Brain microvascular endothelial cell (primary cell): ENCODE data around the gene CCDC201.

Experiments
- DNase-seq: peaks from one replicate; pipeline ENCODE4 v3.0.0-alpha.2; 2020
- H3K27ac ChIP-seq: fragments of 250-450 bp; sonication (Bioruptor Pico); 2 replicates; pipeline ENCODE4 v1.5.1; 2020; ENCODE audit warnings: mild to moderate bottlenecking, moderate library complexity
- H3K27me3 ChIP-seq: fragments of 250-450 bp; sonication (Bioruptor Pico); replicated peaks from 2 replicates; pipeline ENCODE4 v1.5.1; 2020; ENCODE audit warnings: mild to moderate bottlenecking
- H3K36me3 ChIP-seq: fragments of 250-450 bp; sonication (Bioruptor Pico); replicated peaks from 2 replicates; pipeline ENCODE4 v1.5.1; 2020; ENCODE audit warnings: mild to moderate bottlenecking
- H3K4me3 ChIP-seq: 2 replicates; pipeline ENCODE4 v1.5.1; 2011; ENCODE audit warnings: low read depth, mild to moderate bottlenecking, control low read depth, low read length, moderate library complexity
- in situ Hi-C: cut with HindIII; loops from 2 replicates; pipeline ENCODE4 v1.10.0; 2017; ENCODE audit warnings: low sequenced_read_pairs, low pct_ligation_motif_present
- TF ChIP-seq, protein P1 (sequence below): IDR thresholded peaks from 2 replicates; pipeline ENCODE4 v1.5.1; 2011; ENCODE audit warnings: low read depth, mild to moderate bottlenecking, moderate library complexity, low read length, control low read depth, inconsistent platforms; ENCODE audit errors: missing control alignments

CCDC201 gene

DNA sequence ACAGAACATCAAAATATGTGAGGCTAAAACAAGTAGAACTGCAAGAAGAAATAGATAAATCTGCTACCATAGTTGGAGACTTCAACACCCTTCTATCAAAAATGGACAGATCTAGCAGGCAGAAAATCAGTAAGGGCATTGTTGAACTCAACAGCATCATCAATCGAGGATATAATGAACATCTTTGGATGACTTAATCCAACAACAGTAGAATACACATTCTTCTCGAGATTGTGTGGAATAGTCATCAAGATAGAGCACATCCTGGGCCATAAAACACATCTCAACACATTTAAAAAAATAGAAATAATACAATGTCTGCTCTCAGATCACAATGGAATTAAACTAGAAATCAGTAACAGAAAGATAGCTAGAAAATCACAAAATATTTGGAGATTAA lies 25.3 kb upstream of the CCDC201 start:
- Histone ChIP-seq H3K4me3 (no peak overlapping the region), H3K27me3 (no peaks in the 10 kb centered on the region), H3K27ac (no peak overlapping the region), H3K36me3 (no peaks in the 10 kb centered on the region)
- in situ Hi-C loops: no loop called here
- no peak for DNase-seq
- TF ChIP-seq, protein P1, sequence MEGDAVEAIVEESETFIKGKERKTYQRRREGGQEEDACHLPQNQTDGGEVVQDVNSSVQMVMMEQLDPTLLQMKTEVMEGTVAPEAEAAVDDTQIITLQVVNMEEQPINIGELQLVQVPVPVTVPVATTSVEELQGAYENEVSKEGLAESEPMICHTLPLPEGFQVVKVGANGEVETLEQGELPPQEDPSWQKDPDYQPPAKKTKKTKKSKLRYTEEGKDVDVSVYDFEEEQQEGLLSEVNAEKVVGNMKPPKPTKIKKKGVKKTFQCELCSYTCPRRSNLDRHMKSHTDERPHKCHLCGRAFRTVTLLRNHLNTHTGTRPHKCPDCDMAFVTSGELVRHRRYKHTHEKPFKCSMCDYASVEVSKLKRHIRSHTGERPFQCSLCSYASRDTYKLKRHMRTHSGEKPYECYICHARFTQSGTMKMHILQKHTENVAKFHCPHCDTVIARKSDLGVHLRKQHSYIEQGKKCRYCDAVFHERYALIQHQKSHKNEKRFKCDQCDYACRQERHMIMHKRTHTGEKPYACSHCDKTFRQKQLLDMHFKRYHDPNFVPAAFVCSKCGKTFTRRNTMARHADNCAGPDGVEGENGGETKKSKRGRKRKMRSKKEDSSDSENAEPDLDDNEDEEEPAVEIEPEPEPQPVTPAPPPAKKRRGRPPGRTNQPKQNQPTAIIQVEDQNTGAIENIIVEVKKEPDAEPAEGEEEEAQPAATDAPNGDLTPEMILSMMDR: no peak

DNA sequence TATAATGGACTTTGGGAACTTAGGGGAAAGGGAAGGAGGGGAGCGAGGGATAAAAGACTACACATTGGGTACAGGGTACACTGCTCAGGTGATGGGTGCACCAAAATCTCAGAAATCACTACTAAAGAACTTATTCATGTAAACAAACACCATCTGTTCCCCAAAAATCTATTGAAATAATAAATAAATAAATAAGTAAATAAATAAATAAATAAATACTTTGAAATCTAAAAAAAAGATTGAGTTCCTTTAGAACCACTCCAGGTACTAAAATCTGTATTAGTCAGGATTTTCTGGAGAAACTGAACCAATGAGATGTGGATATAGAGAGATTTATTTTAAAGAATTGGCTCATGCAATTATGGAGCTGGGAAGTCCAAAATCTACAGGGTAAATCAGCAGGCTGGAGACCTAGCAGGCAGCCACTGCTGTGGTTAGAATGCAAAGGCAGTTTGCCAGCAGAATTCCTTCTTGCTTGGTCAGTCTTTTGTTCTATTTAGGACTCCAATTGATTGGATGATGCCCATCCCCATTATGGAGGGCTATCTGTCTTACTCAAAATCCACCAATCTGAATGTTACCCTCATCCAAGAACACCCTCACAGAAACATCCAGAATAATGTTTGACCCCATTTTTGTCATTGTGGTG lies 24.3 kb upstream of the CCDC201 start:
- Histone ChIP-seq H3K4me3 (no peak overlapping the region), H3K27ac (no peak overlapping the region), H3K36me3 (no peaks in the 10 kb centered on the region), H3K27me3 (no peaks in the 10 kb centered on the region)
- in situ Hi-C loops: no loop called here
- TF ChIP-seq, protein P1: no peak
- peak; percentile 87 for DNase-seq

DNA sequence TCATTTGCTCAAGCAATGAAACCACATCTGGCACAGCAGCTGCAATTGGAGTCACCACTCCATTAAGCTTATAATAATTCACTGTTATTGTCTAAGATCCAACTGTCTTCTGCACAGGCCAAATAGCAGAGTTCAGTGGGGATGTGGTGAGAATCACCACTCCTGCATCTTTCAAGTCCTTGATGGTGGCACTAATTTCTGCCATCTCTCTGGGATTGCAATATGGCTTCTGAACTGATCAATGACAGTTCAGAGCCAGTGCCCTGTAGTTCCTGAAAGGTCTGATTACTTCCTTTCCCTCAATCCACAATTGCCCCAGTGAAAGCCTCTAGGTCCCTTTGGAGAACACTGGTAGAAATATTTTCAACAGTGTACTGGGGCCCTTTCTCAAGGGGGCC lies 21.8 kb upstream of the CCDC201 start:
- TF ChIP-seq, protein P1: no peak
- in situ Hi-C loops: no loop called here

DNA sequence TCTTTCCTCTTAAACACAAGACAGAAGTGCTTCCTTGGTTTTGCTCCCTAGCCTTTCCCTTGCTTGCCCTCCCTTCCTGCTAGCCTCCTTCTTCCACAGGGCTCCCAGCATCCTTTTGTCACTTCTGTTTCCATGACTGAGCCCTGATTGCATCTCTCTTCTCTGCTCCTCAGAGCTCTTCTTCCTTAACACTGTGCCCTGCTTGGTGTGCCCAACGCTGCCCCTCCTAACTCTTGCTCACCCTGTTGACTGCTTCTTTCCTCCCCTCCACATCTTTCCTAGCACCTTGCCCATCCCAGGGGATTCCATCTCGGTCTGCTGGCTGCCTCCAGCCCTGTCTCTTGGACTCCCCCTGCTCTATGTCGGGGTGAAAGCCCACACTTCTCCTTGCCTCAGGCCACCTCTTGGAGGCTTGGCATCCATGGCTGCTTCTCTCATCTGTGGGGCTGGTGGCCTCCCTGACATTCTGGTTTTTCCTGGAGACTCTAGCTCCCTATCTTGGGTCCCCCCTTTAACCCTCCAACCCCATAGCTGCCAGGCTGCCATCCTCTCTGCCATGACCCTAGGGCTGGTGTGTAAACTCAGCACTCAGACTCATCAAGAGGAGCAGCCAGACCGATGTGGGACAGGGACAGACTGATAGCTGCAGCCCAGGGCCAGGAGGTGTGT lies 21.2 kb upstream of the CCDC201 start:
- Histone ChIP-seq H3K27ac (no peak overlapping the region), H3K4me3 (no peak overlapping the region), H3K27me3 (no peaks in the 10 kb centered on the region), H3K36me3 (no peaks in the 10 kb centered on the region)
- TF ChIP-seq, protein P1: no peak
- in situ Hi-C loops: no loop called here
- no peak for DNase-seq

More for the DNA sequence above, 21.8 kb upstream of the CCDC201 start:
- no peak overlapping the region for H3K4me3 ChIP-seq
- no peaks in the 10 kb centered on the region for H3K27me3 ChIP-seq
- H3K27ac ChIP-seq: no peak overlapping the region
- no peak for DNase-seq
- H3K36me3 ChIP-seq: no peaks in the 10 kb centered on the region

DNA sequence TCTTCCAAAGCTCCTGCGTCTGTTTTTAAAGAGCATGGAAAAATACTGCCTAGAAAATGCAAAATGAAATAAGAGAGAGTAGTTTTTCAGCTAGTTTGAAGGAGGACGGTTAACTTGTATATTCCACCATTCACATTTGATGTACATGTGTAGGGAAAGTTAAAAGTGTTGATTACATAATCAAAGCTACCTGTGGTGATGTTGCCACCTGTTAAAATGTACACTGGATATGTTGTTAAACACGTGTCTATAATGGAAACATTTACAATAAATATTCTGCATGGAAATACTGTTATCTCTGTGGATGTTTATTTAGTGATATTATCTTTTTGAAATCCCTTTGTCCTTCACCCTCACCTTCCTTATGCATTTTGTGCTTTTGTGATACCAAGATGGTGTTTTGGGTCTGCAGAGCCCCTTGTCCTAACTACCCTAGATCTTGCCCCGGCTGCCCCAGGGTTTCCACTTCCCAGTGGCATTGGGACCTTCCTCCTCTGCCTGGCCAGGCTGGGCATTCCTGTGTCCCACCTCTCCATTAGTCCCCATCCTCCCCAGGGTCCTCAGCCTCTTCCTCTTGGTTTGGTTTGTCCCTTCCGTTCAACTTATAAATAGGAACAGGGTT lies 20.6 kb upstream of the CCDC201 start:
- no peak for DNase-seq
- Histone ChIP-seq H3K27ac (no peak overlapping the region), H3K36me3 (no peaks in the 10 kb centered on the region), H3K27me3 (no peaks in the 10 kb centered on the region), H3K4me3 (no peak overlapping the region)
- TF ChIP-seq, protein P1: no peak
- in situ Hi-C loops: no loop called here
